GM19025 (cell line): ENCODE measurements around the gene RELA.

ENCODE experiments used
- ATAC-seq: cut with Tn5 transposase; IDR thresholded peaks from one replicate; pipeline ENCODE4 v1.9.1; 2021; ENCODE audit warnings: mild to moderate bottlenecking, low read depth, moderate library complexity; ENCODE audit not compliant: unreplicated experiment

RELA gene

DNA sequence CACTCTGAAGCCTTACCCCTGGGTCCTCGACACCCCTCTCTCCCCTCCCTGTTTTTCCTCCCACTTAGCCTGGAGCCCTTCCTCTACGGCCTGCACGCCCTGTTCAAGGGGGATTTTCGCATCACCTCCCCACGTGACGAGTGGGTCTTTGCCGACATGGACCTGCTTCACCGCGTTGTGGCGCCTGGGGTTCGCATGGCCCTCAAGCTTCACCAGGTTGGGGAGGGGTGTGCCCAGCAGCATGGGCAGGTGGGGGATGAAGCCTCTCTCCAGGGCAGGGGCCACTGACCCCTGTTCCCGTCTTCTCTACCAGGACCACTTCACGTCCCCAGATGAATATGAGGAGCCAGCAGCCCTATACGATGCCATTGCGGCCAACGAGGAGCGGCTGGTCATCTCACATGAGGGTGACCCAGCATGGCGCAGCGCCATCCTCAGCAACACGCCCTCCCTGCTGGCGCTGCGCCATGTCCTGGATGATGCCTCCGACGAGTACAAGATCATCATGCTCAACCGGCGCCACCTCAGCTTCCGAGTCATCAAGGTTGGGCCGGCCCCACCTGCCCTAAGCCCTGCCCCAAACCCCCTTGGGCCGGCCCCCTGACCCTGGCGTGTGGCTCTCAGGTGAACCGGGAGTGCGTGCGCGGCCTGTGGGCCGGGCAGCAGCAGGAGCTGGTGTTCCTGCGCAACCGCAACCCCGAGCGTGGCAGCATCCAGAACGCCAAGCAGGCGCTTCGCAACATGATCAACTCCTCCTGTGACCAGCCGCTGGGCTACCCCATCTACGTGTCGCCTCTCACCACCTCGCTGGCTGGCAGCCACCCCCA is 27.6 kb downstream of the RELA start:
- ATAC-seq: no peak

DNA sequence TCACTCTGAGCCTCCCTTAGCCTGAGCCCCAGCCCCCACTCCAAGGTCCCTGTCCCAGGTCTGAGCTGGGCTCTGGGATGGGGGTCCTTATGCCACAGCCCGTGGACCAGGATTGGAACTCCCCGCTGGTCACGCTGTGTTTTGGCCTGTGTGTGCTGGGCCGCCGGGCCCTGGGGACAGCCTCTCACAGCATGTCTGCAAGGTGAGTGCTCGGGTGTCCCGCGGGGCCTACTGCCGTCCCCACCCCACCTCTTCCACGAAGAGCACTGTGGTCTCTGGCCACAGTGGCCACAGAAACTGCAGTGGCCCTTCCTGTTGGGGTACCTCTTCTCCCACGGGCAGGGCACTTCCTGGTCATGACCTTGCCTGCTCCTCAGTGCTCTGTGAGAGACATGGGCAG is 28.3 kb downstream of the RELA start:
- no peak for ATAC-seq

DNA sequence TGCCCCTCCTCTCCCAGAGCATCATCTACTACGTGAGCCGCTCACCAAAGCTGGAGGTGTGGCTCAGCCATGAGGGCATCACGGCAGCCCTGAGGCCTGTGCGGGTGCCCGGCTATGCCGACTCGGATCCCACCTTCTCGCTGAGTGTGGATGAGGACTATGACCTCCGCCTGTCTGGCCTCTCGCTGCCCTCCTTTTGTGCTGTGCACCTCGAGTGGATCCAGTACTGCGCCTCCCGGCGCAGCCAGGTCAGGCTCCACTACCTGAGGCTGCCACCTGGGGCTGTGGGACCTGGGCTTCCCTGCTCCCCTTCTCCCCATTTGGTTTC is 28.6 kb downstream of the RELA start:
- ATAC-seq: no peak

DNA sequence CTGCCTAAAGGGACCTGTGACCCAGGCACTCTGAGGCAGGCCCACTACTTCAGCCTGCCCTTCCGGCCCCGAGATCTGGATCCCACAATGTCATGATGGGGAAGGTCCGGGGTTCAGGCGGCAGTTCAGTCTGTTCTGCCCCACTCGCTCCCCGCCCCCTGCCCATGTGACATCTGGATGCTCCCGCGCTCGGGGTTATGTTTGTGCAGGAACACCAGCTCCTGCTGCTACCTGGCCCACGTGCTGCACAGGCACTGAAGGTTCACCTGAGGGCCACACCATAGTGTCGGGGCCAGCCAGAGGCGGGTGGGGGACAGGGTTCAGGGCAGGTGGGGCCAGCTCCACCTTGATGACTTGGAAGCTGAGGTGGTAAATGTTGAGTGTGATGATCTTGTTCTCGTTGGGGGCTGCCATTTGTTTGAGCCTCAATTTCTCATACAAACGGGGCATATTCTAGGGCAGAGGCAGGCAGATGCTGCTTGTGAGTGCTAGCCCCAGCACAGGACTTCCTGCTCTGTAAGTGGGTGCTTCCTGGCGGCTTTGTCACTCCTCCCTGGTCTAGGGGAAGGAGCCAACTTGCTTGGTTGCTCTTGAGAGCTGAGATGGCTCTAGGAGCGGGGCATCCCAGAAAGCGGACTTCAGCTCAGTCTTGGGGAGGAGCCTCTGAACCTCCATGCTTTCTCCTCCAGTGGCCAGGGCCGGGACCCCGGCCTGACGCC is 29.2 kb downstream of the RELA start:
- no peak for ATAC-seq

DNA sequence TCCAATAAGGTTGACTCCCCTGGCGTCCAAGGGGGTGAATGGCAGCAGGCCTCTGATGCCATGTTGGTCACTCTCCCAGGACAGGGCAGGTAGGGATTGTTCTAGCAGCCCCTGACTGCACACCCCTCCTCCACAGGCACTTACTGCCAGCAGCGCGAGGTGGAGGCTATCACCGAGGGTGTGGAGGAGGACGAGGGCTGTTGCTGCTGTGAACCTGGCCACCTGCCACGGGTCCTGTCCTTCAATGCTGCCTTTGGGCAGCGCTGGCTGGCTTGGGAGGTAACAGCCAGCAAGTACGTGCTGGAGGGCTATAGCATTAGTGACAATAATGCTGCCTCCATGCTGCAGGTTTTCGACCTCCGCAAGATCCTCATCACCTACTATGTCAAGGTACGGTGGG is 32.5 kb downstream of the RELA start:
- no peak for ATAC-seq

DNA sequence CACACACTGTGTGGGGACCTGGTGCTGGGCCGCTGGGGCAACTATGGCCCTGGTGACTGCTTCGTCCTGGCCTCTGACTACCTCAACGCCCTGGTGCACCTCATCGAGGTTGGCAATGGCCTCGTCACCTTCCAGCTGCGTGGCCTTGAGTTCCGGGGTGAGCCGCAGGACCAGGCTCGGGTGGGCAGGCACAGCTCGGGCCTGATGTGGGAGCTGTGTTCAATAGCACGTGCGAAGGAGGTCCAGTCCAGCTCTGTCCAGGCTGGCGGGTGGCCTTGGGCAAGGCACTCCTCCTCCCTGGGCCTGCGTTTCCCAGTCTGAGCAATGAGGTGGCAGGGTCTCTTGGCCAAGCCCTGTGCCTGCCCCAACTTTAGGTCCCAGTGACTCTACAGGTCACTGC is 33.1 kb downstream of the RELA start:
- no peak for ATAC-seq

DNA sequence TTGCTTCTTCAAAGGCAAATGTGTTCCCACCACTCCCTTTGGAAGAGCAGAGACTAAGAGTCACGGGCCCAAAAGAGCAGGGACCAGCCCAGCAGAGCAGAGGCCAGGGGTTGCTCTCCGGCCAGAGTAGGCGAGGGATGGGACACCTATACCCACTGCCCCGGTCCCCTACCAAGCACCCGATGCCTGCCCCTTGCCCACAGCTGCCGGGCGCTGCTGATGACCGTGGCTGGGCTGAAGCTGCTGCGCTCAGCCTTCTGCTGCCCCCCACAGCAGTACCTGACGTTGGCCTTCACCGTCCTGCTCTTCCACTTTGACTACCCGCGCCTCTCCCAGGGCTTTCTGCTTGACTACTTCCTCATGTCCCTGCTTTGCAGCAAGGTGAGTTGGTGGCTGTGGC is 35.5 kb downstream of the RELA start:
- ATAC-seq: no peak

DNA sequence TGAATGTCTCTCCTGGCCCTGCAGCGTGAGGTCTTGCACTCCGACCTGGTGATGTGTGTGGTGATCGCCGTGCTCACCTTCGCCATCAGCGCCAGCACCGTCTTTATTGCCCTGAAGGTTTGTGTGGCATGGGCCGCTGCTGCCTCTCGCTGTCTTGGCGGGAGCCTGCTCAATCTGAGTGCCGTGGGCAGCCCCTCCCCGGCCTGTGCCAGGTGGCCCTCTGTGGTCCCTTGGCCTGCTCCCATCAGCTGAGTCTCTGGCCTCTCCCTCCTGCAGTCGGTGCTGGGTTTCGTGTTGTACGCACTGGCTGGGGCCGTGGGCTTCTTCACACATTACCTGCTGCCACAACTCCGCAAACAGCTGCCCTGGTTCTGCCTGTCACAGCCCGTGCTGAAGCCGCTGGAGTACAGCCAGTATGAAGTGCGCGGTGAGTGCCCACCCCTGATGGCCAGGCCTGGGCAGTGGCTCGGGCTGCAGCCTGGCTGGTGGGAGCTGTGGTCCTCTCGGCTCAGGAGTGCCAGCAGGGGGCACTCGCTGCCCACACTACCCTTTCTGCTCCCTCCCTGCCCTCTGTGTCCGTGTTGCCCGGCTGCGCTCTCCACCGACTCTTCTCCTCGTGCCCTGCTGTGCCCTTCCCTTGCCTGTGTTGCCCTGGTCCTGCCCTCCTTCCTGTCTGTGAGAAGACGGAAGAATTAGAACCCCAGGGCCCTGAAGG is 36.9 kb downstream of the RELA start:
- ATAC-seq: no peak

DNA sequence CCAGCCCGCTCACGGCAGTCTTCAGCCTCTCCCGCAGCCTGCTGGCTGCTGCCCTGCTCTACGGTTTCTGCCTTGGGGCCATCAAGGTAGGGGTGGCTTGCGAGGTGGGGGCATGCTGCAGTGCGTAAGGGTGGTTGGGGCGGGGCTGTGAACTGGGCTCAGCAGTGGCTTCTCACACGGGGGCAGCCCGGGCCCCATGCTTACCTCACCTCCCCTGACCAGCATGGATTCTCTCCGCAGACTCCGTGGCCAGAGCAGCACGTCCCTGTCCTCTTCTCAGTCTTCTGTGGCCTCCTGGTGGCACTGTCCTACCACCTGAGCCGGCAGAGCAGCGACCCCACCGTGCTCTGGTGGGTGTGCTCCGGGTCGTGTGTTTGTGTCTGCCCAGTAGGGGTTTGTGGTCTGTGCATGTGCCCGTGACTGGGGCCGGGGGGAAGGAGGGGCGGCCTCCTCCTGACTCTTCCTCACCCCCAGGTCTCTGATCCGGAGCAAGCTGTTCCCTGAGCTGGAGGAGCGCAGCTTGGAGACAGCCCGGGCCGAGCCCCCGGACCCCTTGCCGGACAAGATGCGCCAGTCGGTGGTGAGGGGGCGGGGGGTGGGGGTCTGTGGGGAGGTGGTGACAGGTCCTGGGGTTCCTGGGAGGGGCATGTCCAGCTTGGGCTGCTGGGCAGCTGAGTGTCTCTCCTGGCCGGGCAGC is 37.6 kb downstream of the RELA start:
- no peak for ATAC-seq

DNA sequence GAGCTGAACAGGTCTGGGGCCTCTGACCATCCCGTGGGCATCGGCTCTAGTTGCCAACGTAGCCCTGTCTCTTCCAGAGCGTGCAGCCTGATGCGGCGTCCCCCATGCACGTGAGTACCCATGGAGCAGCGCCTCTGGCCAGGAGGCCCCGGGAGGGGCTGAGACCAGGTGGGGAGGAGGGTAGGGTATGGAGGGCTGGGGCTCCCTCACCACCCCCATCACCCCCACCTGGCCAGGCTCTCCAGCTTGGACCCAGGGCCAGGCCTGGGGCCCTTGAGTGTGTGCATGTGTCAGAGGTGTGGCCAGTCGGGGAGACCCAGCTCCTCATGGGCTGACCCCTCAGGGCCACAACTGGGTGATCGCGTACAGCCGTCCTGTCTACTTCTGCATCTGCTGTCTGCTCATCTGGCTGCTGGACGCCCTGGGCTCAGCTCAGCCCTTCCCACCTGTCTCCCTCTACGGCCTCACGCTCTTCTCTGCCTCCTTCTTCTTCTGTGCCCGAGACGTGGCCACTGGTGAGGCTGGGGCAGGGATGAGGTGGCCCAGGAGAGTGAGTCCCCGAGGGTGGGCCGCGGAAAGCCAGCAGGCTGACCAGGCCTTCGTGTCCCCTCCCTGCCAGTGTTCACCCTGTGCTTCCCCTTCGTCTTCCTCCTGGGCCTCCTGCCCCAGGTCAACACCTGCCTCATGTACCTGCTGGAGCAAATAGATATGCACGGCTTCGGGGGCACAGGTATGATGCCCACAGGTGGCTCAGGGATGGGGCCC is 38.7 kb downstream of the RELA start:
- ATAC-seq: no peak

DNA sequence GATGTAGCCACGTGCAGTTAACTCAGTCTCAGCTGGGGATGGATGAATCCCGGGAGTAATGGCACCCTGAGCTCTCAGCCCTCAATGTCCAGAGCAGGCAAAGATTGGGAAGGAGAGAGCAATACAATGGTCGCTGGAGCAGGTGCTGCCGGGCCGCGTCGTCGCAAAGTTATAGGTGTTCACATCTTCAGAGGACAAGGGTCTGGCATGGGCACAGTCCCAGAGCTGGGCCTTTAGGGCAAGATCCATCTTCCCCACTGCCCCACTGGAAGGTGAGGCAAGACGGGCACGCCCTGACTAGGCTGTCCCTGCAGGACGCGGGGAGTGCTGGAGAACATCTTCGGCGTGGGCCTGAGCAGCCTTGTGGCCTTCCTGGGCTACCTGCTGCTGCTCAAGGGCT is 39.5 kb downstream of the RELA start:
- no peak for ATAC-seq

DNA sequence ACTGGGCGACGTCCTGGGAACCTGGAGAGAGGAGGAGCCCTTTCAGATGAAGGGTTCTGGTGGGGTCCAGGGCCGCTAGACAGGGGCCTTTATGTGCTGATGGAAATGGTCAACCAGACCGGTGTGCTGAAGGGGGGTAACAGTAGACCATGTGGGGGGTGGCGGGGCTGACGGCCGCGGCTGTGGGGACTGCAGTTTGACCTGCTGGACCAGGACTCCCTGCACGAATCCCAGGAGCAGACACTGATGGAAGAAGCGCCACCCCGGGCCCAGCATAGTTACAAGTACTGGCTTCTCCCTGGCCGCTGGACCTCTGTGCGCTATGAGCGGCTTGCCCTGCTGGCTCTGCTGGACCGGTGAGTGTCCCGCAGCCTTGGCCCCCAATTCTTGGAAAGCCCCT is 40.7 kb downstream of the RELA start:
- no peak for ATAC-seq

DNA sequence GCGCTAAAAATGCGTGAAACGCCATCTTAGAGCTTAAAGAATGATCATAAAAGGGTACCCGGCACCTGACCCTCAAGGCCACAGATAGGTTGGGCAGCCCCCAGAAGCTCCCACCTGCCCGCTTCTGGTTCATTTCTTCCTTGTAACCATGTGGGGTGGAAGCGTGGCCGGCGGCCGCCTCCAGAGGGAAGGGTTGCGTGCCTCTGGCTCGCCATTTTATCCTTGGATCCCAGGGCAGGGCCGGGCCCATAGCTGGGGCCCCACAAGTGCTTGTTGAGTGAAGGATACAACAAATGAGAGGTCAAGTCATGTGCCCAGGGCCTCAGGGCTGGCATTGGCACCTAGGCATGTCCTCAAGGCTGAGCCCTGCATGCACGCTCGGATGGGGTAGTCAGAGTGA is 41.3 kb downstream of the RELA start:
- ATAC-seq: no peak

DNA sequence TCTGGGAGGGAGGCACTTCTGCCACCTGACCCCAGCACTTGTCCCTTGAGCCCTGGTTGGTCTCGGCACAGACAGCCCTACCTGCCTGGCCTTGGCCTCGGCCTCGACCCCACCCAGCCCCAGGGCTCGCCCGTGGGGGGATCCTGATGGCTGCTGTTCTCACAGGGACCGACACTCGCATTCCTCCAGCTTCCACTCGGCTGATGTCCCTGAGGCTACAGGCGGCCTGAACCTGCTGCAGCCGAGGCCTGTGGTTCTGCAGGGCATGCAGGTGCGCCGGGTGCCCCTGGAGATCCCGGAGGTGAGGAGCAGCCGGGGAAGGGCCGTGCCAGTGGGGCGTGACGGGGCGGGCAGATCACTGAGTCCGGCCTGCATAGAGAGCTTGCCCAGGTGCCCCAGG is 42.0 kb downstream of the RELA start:
- no peak for ATAC-seq

DNA sequence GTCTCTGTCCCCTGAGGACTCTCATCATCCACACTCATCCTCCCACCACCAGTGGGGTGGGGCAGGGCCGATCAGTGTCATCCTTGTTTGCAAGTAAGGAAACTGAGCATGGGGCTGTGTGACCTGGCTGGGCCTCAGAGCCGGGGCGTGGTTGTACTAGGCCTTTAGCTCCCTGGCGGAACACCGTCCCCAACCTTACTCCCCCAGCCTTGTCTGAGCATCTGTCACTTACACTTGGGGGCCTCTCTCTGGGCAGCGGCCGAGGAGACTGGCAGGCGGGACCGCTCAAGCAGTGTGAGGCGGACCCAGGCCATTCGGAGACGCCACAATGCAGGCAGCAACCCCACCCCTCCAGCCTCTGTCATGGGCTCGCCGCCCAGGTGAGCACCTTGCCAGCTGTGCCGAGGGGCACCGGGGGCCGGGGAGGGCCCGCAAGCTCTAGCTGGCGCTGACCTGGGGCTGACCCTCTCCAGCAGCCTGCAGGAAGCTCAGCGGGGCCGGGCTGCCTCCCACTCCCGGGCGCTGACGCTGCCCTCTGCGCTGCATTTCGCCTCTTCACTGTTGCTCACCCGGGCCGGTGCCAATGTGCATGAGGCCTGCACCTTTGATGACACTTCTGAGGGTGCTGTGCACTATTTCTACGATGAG is 43.3 kb downstream of the RELA start:
- no peak for ATAC-seq

DNA sequence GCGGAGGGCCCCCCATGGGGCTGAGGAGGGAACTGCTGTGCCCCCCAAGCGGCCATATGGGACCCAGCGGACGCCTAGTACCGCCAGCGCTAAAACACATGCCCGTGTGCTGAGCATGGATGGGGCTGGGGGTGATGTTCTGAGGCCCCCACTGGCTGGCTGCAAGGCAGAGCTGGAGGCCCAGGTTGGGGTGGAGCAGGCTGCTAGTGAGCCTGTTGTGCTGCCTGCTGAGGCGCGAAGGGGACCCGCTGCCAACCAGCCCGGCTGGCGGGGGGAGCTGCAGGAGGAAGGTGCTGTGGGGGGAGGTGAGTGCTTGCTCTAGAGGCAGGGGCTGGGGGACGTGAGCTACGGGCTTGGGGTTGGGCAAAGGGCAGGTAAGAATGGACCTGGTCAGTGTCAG is 44.0 kb downstream of the RELA start:
- ATAC-seq: no peak

DNA sequence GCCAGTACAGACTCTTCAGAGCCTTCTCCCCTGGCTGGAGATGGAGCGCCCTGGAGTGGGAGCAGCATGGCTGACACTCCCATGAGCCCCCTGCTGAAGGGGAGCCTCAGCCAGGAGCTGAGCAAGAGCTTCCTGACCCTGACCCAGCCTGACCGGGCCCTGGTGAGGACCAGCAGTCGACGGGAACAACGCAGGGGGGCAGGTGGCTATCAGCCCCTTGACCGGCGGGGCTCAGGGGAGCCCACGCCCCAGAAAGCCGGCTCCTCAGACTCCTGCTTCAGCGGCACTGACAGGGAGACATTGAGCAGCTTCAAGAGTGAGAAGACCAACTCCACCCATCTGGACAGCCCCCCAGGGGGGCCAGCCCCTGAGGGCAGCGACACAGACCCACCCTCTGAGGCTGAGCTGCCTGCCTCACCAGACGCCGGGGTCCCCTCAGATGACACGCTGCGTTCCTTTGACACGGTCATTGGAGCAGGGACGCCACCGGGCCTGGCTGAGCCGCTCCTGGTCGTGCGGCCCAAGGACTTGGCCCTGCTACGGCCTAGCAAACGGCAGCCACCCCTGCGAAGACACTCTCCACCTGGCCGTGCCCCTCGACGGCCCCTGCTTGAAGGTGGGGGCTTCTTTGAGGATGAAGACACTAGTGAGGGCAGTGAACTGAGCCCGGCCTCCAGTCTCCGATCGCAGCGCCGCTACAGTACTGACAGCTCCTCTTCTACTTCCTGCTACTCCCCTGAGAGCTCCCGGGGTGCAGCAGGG is 44.5 kb downstream of the RELA start:
- ATAC-seq: no peak

DNA sequence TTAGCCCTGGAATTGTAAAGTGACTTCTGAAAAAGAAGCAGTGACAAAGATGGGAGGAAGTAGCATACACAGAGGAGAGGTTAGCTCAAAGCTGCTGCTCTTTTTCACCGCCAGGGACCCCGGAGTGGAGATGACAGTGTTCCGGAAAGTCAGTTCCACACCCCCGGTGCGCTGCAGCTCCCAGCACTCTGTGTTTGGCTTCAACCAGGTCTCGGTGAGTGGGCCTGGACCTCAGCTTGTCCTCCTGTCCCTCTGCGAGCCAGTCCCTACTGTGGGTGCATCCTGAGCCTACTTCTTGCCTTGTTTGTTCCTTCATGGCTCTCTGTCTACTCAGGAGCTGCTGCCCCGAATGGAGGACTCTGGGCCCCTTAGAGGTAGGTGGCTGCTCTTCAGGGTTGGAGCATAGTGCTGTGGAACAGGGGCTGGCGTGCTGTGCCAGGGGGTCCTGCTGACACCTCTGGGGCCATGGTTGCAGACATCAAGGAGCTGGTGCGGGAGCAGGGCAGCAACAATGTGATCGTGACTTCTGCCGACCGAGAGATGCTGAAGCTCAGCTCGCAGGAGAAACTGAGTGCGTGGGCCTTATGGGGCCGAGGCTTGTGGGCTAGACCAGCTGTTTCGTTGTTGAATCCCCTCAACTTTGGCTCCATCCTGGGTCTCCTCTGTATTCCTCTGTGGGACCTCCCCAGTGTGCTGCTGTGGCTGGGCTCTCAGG is 45.4 kb downstream of the RELA start:
- no peak for ATAC-seq
